HEK293 (cell line): Measurements from ENCODE around the gene HIPK4.

ENCODE experiments used
- CTCF ChIA-PET: fragments of 350-600 bp; formaldehyde crosslinking; extraction: SDS; loops from one replicate; lab custom pipeline; 2021; ENCODE audit warnings: antibody characterized with exemption; lab: Yijun Ruan, JAX
- POLR2A ChIA-PET: fragments of 300-600 bp; formaldehyde crosslinking; extraction: SDS; loops from one replicate; lab custom pipeline; 2020; ENCODE audit warnings: antibody characterized with exemption, inconsistent platforms; lab: Yijun Ruan, JAX
- H3K27ac ChIP-seq: fragments of 200-500 bp; sonication (Bioruptor generic); 2 replicates; pipeline ENCODE4 v1.5.1; 2014; ENCODE audit warnings: low read depth, low read length, control low read depth, inconsistent platforms; ENCODE audit errors: extremely low read depth
- H3K36me3 ChIP-seq, 2 experiments: fragments of 200-500 bp in 1 of 2; sonication (Bioruptor generic) in 1 of 2; 1 replicate in 1 of 2; 2 replicates in 1 of 2; pipeline ENCODE4 v1.5.1; 2014 to 2017; ENCODE audit warnings: inconsistent platforms in 2 of 2, low read length in 2 of 2; ENCODE audit not compliant: control insufficient read depth in 2 of 2, insufficient read depth in 1 of 2
- H3K4me1 ChIP-seq: fragments of 200-500 bp; sonication (Bioruptor generic); 2 replicates; pipeline ENCODE4 v1.5.1; 2014; ENCODE audit warnings: mild to moderate bottlenecking, low read length, inconsistent platforms; ENCODE audit not compliant: control insufficient read depth, insufficient read depth
- H3K4me3 ChIP-seq: 2 replicates; pipeline ENCODE4 v1.5.1; 2011; ENCODE audit warnings: low read depth, mild to moderate bottlenecking, control low read depth, low read length, moderate library complexity
- H3K9me3 ChIP-seq: fragments of 200-500 bp; sonication (Bioruptor generic); 2 replicates; pipeline ENCODE4 v1.5.1; 2014; ENCODE audit warnings: low read depth, low read length, inconsistent platforms; ENCODE audit not compliant: control insufficient read depth, insufficient read depth
- EGR2 ChIP-seq: fragments of 450-650 bp; formaldehyde crosslinking; IDR thresholded peaks from 2 replicates; pipeline ENCODE4 v1.5.1; 2016; ENCODE audit warnings: low read depth, missing biosample characterization, missing genetic modification characterization
- FEZF1 ChIP-seq: fragments of 450-650 bp; formaldehyde crosslinking; IDR thresholded peaks from 2 replicates; pipeline ENCODE4 v1.5.1; 2016; ENCODE audit warnings: missing biosample characterization, missing genetic modification characterization
- GFI1B ChIP-seq: fragments of 450-650 bp; formaldehyde crosslinking; IDR thresholded peaks from 2 replicates; pipeline ENCODE4 v1.5.1; 2016; ENCODE audit warnings: missing biosample characterization, missing genetic modification characterization
- GLIS2 ChIP-seq: fragments of 450-650 bp; formaldehyde crosslinking; IDR thresholded peaks from 2 replicates; pipeline ENCODE4 v1.5.1; 2016; ENCODE audit warnings: missing biosample characterization, missing genetic modification characterization
- HOXC10 ChIP-seq: sonication (generic); formaldehyde crosslinking; IDR thresholded peaks from 2 replicates; pipeline ENCODE4 v1.8.1; 2023; ENCODE audit warnings: mild to moderate bottlenecking, missing genetic modification reagents
- KLF10 ChIP-seq: fragments of 450-650 bp; IDR thresholded peaks from 2 replicates; pipeline ENCODE4 v1.5.1; 2018; ENCODE audit warnings: missing biosample characterization, mild to moderate bottlenecking, missing genetic modification characterization
- KLF7 ChIP-seq: fragments of 450-650 bp; formaldehyde crosslinking; IDR thresholded peaks from 2 replicates; pipeline ENCODE4 v1.5.1; 2016; ENCODE audit warnings: missing biosample characterization, missing genetic modification characterization, borderline replicate concordance
- MEIS1 ChIP-seq: sonication (generic); formaldehyde crosslinking; IDR thresholded peaks from 2 replicates; pipeline ENCODE4 v1.8.1; 2022; ENCODE audit warnings: missing genetic modification reagents, mild to moderate bottlenecking, borderline replicate concordance
- SP2 ChIP-seq: fragments of 450-650 bp; formaldehyde crosslinking; IDR thresholded peaks from 2 replicates; pipeline ENCODE4 v1.5.1; 2016; ENCODE audit warnings: missing biosample characterization, missing genetic modification characterization
- YY2 ChIP-seq: fragments of 450-650 bp; formaldehyde crosslinking; IDR thresholded peaks from 2 replicates; pipeline ENCODE4 v1.5.1; 2016; ENCODE audit warnings: missing biosample characterization, missing genetic modification characterization
- ZBTB48 ChIP-seq: fragments of 450-650 bp; formaldehyde crosslinking; IDR thresholded peaks from 2 replicates; pipeline ENCODE4 v1.5.1; 2016; ENCODE audit warnings: missing biosample characterization, missing genetic modification characterization
- ZFP37 ChIP-seq: fragments of 450-650 bp; formaldehyde crosslinking; IDR thresholded peaks from 2 replicates; pipeline ENCODE4 v1.5.1; 2016; ENCODE audit warnings: missing biosample characterization, missing genetic modification characterization
- ZFP41 ChIP-seq: fragments of 450-650 bp; formaldehyde crosslinking; IDR thresholded peaks from 2 replicates; pipeline ENCODE4 v1.5.1; 2016; ENCODE audit warnings: missing biosample characterization, missing genetic modification characterization, borderline replicate concordance
- ZNF2 ChIP-seq: fragments of 450-650 bp; formaldehyde crosslinking; IDR thresholded peaks from 2 replicates; pipeline ENCODE4 v1.5.1; 2016; ENCODE audit warnings: missing biosample characterization, missing genetic modification characterization
- ZNF26 ChIP-seq: fragments of 450-650 bp; formaldehyde crosslinking; IDR thresholded peaks from 2 replicates; pipeline ENCODE4 v1.5.1; 2016; ENCODE audit warnings: missing biosample characterization, missing genetic modification characterization
- ZNF292 ChIP-seq: fragments of 450-650 bp; formaldehyde crosslinking; IDR thresholded peaks from 2 replicates; pipeline ENCODE4 v1.5.1; 2016; ENCODE audit warnings: low read depth, missing biosample characterization, missing genetic modification characterization, borderline replicate concordance
- ZNF341 ChIP-seq: fragments of 450-650 bp; formaldehyde crosslinking; IDR thresholded peaks from 2 replicates; pipeline ENCODE4; 2016; ENCODE audit warnings: low read depth, missing biosample characterization, missing genetic modification characterization
- ZNF501 ChIP-seq: fragments of 450-650 bp; formaldehyde crosslinking; IDR thresholded peaks from 2 replicates; pipeline ENCODE4 v1.5.1; 2016; ENCODE audit warnings: missing biosample characterization, missing genetic modification characterization
- ZNF549 ChIP-seq: fragments of 450-650 bp; IDR thresholded peaks from 2 replicates; pipeline ENCODE4 v1.5.1; 2018; ENCODE audit warnings: missing biosample characterization, missing genetic modification characterization, mild to moderate bottlenecking, inconsistent platforms, moderate library complexity
- ZNF561 ChIP-seq: fragments of 450-650 bp; IDR thresholded peaks from 2 replicates; pipeline ENCODE4 v1.5.1; 2018; ENCODE audit warnings: missing biosample characterization, missing genetic modification characterization, borderline replicate concordance
- ZNF76 ChIP-seq: fragments of 450-650 bp; formaldehyde crosslinking; IDR thresholded peaks from 2 replicates; pipeline ENCODE4; 2016; ENCODE audit warnings: low read depth, missing biosample characterization, missing genetic modification characterization, borderline replicate concordance
- ZNF837 ChIP-seq: fragments of 450-650 bp; formaldehyde crosslinking; IDR thresholded peaks from 2 replicates; pipeline ENCODE4 v1.5.1; 2016; ENCODE audit warnings: missing biosample characterization, missing genetic modification characterization
- TF ChIP-seq, protein P1 (sequence below): fragments of 450-650 bp; formaldehyde crosslinking; IDR thresholded peaks from 2 replicates; pipeline ENCODE4 v1.5.1; 2017; ENCODE audit warnings: missing biosample characterization, missing genetic modification characterization
- TF ChIP-seq, protein P2 (sequence below): fragments of 450-650 bp; formaldehyde crosslinking; IDR thresholded peaks from 2 replicates; pipeline ENCODE4 v1.5.1; 2016; ENCODE audit warnings: missing biosample characterization, missing genetic modification characterization
- TF ChIP-seq, protein P3 (sequence below): fragments of 450-650 bp; formaldehyde crosslinking; IDR thresholded peaks from 2 replicates; pipeline ENCODE4 v1.5.1; 2016; ENCODE audit warnings: missing biosample characterization, missing genetic modification characterization
- TF ChIP-seq, protein P4 (sequence below): fragments of 450-650 bp; formaldehyde crosslinking; IDR thresholded peaks from 2 replicates; pipeline ENCODE4 v1.5.1; 2016; ENCODE audit warnings: missing biosample characterization, missing genetic modification characterization

Gene HIPK4

DNA sequence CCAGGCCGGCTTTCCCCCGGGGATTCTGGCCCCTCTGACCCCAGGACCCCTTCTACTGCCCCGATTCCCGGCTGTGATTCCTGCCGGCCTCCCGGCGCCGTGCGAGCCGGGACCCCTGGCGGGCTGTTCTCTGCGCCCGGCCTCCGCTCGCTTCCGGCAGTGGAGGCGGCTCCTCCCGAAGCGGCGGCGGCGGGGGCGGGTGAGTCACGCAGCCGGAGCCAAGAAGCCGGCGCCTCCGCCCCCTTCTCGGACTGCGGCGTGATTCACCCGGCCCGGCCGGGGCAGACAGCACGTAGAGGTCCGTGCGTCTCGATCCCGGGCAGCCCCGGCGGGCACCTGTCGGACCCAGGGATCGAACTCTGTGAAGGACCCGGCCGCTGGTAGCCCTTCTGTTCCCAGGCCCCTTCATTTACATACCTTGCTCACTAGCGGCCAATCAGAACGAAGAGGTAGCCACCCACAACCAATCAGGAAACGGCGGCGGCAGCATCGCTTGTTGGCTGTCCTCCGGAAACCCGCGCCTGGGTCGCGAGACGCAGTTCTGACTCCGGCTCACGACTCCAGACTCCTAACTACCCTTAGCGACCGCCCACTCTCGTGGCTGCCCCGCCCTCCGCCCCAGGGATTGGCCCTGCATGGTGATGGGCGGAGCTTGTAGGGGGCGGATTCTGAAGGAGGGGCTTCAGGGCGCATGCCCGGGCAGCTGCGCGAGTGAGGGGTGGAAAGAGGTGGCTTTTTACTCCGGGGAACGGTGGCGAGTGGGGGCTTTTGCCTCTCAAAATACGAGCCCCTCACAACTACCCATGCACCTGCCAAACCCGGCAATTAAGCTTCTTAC lies 35.7 kb upstream of the HIPK4 start, which contains the start of gene SERTAD1 (continued):
- TF ChIP-seq, protein P1, sequence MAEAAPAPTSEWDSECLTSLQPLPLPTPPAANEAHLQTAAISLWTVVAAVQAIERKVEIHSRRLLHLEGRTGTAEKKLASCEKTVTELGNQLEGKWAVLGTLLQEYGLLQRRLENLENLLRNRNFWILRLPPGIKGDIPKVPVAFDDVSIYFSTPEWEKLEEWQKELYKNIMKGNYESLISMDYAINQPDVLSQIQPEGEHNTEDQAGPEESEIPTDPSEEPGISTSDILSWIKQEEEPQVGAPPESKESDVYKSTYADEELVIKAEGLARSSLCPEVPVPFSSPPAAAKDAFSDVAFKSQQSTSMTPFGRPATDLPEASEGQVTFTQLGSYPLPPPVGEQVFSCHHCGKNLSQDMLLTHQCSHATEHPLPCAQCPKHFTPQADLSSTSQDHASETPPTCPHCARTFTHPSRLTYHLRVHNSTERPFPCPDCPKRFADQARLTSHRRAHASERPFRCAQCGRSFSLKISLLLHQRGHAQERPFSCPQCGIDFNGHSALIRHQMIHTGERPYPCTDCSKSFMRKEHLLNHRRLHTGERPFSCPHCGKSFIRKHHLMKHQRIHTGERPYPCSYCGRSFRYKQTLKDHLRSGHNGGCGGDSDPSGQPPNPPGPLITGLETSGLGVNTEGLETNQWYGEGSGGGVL (tag by site-specific recombination) = peak; percentile 81
- TF ChIP-seq ZFP37 (tag by site-specific recombination) (peak; percentile 76), GLIS2 (tag by site-specific recombination) (no peak; the same call in none of the 2 replicates), ZFP41 (tag by site-specific recombination) (no peak), HOXC10 (CRISPR knock-in tag) (no peak), EGR2 (tag by site-specific recombination) (peak; percentile 96), ZNF2 (tag by site-specific recombination) (peak; percentile 62; the same call in 1 of the 2 replicates), ZNF292 (tag by site-specific recombination) (no peak), ZNF341 (peak; percentile 93), YY2 (peak; percentile 67), MEIS1 (no peak), ZNF561 (peak; percentile 99), ZNF26 (no peak), GFI1B (tag by site-specific recombination) (peak; percentile 12; the same call in 1 of the 2 replicates), ZNF837 (peak; percentile 95)
- TF ChIP-seq, protein P2, sequence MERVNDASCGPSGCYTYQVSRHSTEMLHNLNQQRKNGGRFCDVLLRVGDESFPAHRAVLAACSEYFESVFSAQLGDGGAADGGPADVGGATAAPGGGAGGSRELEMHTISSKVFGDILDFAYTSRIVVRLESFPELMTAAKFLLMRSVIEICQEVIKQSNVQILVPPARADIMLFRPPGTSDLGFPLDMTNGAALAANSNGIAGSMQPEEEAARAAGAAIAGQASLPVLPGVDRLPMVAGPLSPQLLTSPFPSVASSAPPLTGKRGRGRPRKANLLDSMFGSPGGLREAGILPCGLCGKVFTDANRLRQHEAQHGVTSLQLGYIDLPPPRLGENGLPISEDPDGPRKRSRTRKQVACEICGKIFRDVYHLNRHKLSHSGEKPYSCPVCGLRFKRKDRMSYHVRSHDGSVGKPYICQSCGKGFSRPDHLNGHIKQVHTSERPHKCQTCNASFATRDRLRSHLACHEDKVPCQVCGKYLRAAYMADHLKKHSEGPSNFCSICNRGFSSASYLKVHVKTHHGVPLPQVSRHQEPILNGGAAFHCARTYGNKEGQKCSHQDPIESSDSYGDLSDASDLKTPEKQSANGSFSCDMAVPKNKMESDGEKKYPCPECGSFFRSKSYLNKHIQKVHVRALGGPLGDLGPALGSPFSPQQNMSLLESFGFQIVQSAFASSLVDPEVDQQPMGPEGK (tag by site-specific recombination) = peak; percentile 75
- TF ChIP-seq, protein P3, sequence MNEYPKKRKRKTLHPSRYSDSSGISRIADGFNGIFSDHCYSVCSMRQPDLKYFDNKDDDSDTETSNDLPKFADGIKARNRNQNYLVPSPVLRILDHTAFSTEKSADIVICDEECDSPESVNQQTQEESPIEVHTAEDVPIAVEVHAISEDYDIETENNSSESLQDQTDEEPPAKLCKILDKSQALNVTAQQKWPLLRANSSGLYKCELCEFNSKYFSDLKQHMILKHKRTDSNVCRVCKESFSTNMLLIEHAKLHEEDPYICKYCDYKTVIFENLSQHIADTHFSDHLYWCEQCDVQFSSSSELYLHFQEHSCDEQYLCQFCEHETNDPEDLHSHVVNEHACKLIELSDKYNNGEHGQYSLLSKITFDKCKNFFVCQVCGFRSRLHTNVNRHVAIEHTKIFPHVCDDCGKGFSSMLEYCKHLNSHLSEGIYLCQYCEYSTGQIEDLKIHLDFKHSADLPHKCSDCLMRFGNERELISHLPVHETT (tag by site-specific recombination) = 0 out of 2 replicates have a peak, but pooled peaks have one; percentile 24

DNA sequence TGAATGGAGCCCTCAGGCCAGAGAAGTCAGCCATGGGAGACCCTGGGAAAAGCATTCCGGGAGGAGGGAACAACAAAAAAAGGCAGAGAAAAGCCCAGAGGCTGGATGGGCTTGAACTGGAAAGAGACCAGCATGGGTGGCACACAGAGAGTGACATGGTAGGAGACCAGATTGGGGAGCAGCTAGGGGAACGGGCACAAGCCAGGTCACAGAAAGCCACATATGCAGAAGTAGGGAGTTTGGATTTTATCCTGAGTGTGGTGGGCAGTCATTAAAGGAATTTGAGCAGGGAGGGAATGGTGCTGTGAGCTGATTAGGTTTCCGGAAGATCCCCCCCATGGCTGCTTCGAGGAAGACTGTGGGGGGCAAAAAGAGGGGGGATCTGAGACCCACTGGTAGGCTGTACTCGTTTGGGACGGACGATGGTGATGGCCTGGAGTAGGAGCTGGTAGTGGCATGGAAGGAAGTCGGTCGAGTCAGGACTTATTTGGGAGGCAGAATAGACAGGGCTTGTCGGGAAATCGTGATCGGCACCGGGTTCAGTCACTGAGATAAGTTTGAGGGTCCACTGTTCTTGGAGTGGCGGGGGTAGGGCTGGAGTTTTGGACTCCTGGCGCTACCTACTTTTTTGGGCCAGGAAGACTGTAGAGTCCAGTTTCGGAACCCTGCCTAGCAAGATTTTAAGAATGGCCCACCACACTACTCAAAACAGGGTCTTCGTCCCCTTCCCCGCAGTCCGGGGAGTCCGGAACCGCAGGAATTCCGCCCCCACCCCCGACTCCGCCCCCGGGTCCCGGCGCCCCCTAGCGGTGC lies 34.9 kb upstream of the HIPK4 start:
- H3K9me3 ChIP-seq = no peaks in the 10 kb centered on the region
- POLR2A ChIA-PET = interaction anchor here (0.8 to 9.2 kb wide), 7 partner anchors 14 to 221 kb away, joined by 3 to 428 read pairs (median 4); partner anchors contain the start of genes BLVRB, C19orf47, PLD3 and SERTAD3
- peaks cover 13 to 15% of the 10 kb centered on the region in 2 experiments for H3K36me3 ChIP-seq
- H3K4me1 ChIP-seq = peaks cover 19% of the 10 kb centered on the region
- H3K27ac ChIP-seq = peak overlapping the region; percentile 97
- CTCF ChIA-PET = interaction anchor here (0.5 to 3.2 kb wide), 29 partner anchors 9 to 1437 kb away, joined by 3 to 18 read pairs (median 4); partner anchors contain the start of genes BLVRB and SPTBN4
- H3K4me3 ChIP-seq = peak overlapping the region; percentile 67
- TF ChIP-seq EGR2 (tag by site-specific recombination) = no peak
- TF ChIP-seq FEZF1 = peak; percentile 72; the same call in 1 of the 2 replicates
- TF ChIP-seq, protein P4, sequence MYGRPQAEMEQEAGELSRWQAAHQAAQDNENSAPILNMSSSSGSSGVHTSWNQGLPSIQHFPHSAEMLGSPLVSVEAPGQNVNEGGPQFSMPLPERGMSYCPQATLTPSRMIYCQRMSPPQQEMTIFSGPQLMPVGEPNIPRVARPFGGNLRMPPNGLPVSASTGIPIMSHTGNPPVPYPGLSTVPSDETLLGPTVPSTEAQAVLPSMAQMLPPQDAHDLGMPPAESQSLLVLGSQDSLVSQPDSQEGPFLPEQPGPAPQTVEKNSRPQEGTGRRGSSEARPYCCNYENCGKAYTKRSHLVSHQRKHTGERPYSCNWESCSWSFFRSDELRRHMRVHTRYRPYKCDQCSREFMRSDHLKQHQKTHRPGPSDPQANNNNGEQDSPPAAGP = no peak; the same call in 1 of the 2 replicates
- 0 out of 2 replicates have a peak, but pooled peaks have one; percentile 45 for TF ChIP-seq KLF7 (tag by site-specific recombination)
- peak; percentile 35; the same call in 1 of the 2 replicates for TF ChIP-seq ZNF501 (tag by site-specific recombination)
- TF ChIP-seq SP2 = 0 out of 2 replicates have a peak, but pooled peaks have one; percentile 24
- no peak for TF ChIP-seq YY2
- TF ChIP-seq ZNF76 (tag by site-specific recombination) = peak; percentile 89
- TF ChIP-seq ZNF549 = no peak
- TF ChIP-seq KLF10 (tag by site-specific recombination) = no peak
- peak; percentile 69; the same call in 1 of the 2 replicates for TF ChIP-seq ZBTB48
